Neuronal stem cell (in vitro differentiated cells): ENCODE data around the gene CMTR2.
"Not testable (repeated sequence)": the region's sequence is repeated elsewhere in the genome, so short reads cannot be mapped to it uniquely, and the experiment has no call there.

ENCODE experiments used
- DNase-seq: peaks from one replicate; pipeline ENCODE4 v3.0.0-alpha.2; 2013; ENCODE audit warnings: low spot score
- H2AFZ ChIP-seq: one replicate; pipeline ENCODE4 v1.6.1; 2013; ENCODE audit warnings: mild to moderate bottlenecking, low read length, inconsistent platforms
- H2AK5ac ChIP-seq: 2 replicates; pipeline ENCODE4 v1.6.1; 2013; ENCODE audit warnings: low read depth, mild to moderate bottlenecking, inconsistent platforms, low read length, moderate library complexity, mixed read lengths
- H2BK120ac ChIP-seq: 2 replicates; pipeline ENCODE4 v1.6.1; 2013; ENCODE audit warnings: low read depth, mild to moderate bottlenecking, inconsistent platforms, low read length, moderate library complexity, mixed read lengths
- H2BK12ac ChIP-seq: one replicate; pipeline ENCODE4 v1.6.1; 2013; ENCODE audit warnings: low read length, inconsistent platforms
- H2BK15ac ChIP-seq: 2 replicates; pipeline ENCODE4 v1.6.1; 2013; ENCODE audit warnings: mild to moderate bottlenecking, low read length, inconsistent platforms, mixed read lengths
- H2BK5ac ChIP-seq: one replicate; pipeline ENCODE4 v1.6.1; 2013; ENCODE audit warnings: inconsistent platforms, mild to moderate bottlenecking, low read length, moderate library complexity
- H3K14ac ChIP-seq: one replicate; pipeline ENCODE4 v1.6.1; 2013; ENCODE audit warnings: low read length, inconsistent platforms
- H3K18ac ChIP-seq: 2 replicates; pipeline ENCODE4 v1.6.1; 2013; ENCODE audit warnings: low read length, inconsistent platforms
- H3K23ac ChIP-seq: 2 replicates; pipeline ENCODE4 v1.6.1; 2013; ENCODE audit warnings: low read depth, mild to moderate bottlenecking, mixed read lengths, low read length, inconsistent platforms; ENCODE audit not compliant: poor library complexity
- H3K27ac ChIP-seq: replicated peaks from 3 replicates; pipeline ENCODE4 v1.5.1; 2013; ENCODE audit warnings: low read length, inconsistent platforms
- H3K27me3 ChIP-seq, 3 experiments: 2 replicates each; pipeline ENCODE4 v1.6.1; 2013; ENCODE audit warnings: low read length in 3 of 3, mild to moderate bottlenecking in 2 of 3, inconsistent platforms in 1 of 3, low read depth in 1 of 3, mixed read lengths in 1 of 3, moderate library complexity in 1 of 3; ENCODE audit not compliant: control insufficient read depth in 3 of 3, insufficient read depth in 3 of 3
- H3K36me3 ChIP-seq, 2 donors: replicated peaks in 1 of 2; 2 replicates each; pipeline ENCODE4 v1.6.1; 2013; ENCODE audit warnings: low read length in 2 of 2; ENCODE audit not compliant: control insufficient read depth in 2 of 2, insufficient read depth in 2 of 2
- H3K4ac ChIP-seq: 2 replicates; pipeline ENCODE4 v1.6.1; 2013; ENCODE audit warnings: inconsistent platforms, mild to moderate bottlenecking, low read length, moderate library complexity
- H3K4me1 ChIP-seq, 2 donors: 1 replicate in 1 of 2; 2 replicates in 1 of 2; pipeline ENCODE4 v1.6.1; 2013; ENCODE audit warnings: low read length in 2 of 2, low read depth in 1 of 2; ENCODE audit not compliant: control insufficient read depth in 2 of 2, insufficient read depth in 1 of 2
- H3K4me2 ChIP-seq: one replicate; pipeline ENCODE4 v1.6.1; 2013; ENCODE audit warnings: mild to moderate bottlenecking, low read length, inconsistent platforms; ENCODE audit not compliant: insufficient read depth, poor library complexity, severe bottlenecking
- H3K4me3 ChIP-seq, 2 donors: 2 replicates each; pipeline ENCODE4 v1.5.1; 2013; ENCODE audit warnings: low read length in 2 of 2, mild to moderate bottlenecking in 2 of 2, inconsistent platforms in 1 of 2, moderate library complexity in 1 of 2
- H3K79me1 ChIP-seq: one replicate; pipeline ENCODE4 v1.6.1; 2013; ENCODE audit warnings: low read depth, mild to moderate bottlenecking, inconsistent platforms, low read length, moderate library complexity
- H3K9ac ChIP-seq: one replicate; pipeline ENCODE4 v1.6.1; 2013; ENCODE audit warnings: mild to moderate bottlenecking, low read depth, low read length, inconsistent platforms; ENCODE audit not compliant: poor library complexity
- H3K9me3 ChIP-seq, 2 donors: replicated peaks in 1 of 2; 2 replicates each; pipeline versions ENCODE3 to v1.6.1; 2013; ENCODE audit warnings: low read length in 2 of 2, mild to moderate bottlenecking in 2 of 2, inconsistent platforms in 1 of 2, low read depth in 1 of 2, mixed read lengths in 1 of 2, moderate library complexity in 1 of 2; ENCODE audit not compliant: control insufficient read depth in 2 of 2, insufficient read depth in 1 of 2
- H4K8ac ChIP-seq: one replicate; pipeline ENCODE4 v1.6.1; 2013; ENCODE audit warnings: low read depth, mild to moderate bottlenecking, inconsistent platforms, low read length, moderate library complexity
- H4K91ac ChIP-seq: one replicate; pipeline ENCODE4 v1.6.1; 2013; ENCODE audit warnings: low read length, low read depth, mild to moderate bottlenecking, inconsistent platforms; ENCODE audit not compliant: poor library complexity
- WGBS, 2 donors: extraction: QIAGEN DNeasy Blood & Tissue Kit; methylation state at CpG; one replicate each; pipeline ENCODE4 v1.1.7; 2013; ENCODE audit warnings: missing lambda C conversion rate in 2 of 2, mixed read lengths in 1 of 2; ENCODE audit not compliant: insufficient read length in 2 of 2, insufficient replicate concordance in 1 of 2; ENCODE audit errors: extremely low coverage in 2 of 2; 5-methylcytosine and 5-hydroxymethylcytosine counted together

The CMTR2 gene

GRCh38 chr16:71296584-71297340, 7.6 kb upstream of the CMTR2 start:
- no peak overlapping the region for H3K18ac ChIP-seq
- no peaks in the 10 kb centered on the region for H3K36me3 ChIP-seq
- no peak overlapping the region for H3K4me2 ChIP-seq
- no CpG with 5 or more reads among the region's 3 CpGs for WGBS, 2 donors
- no peaks in the 10 kb centered on the region for H3K4me1 ChIP-seq
- H3K14ac ChIP-seq: no peak overlapping the region
- H3K4ac ChIP-seq: no peak overlapping the region
- no peak overlapping the region for H2BK15ac ChIP-seq
- no peak overlapping the region for H2BK12ac ChIP-seq
- no peak overlapping the region for H4K91ac ChIP-seq
- no peak overlapping the region for H3K23ac ChIP-seq
- no peak overlapping the region for H2AFZ ChIP-seq
- no peak overlapping the region for H2AK5ac ChIP-seq
- DNase-seq: no peak
- no peak overlapping the region for H3K27ac ChIP-seq
- H3K9ac ChIP-seq: no peak overlapping the region
- no peak overlapping the region for H4K8ac ChIP-seq
- H2BK5ac ChIP-seq: no peak overlapping the region
- H2BK120ac ChIP-seq: no peak overlapping the region
- H3K27me3 ChIP-seq: peaks cover 0 to 6% (median 0%) of the 10 kb centered on the region in 3 experiments
- H3K4me3 ChIP-seq: no peak overlapping the region
- no peaks in the 10 kb centered on the region for H3K79me1 ChIP-seq
- peaks cover 0 to 3% of the 10 kb centered on the region in 2 donors for H3K9me3 ChIP-seq

DNA sequence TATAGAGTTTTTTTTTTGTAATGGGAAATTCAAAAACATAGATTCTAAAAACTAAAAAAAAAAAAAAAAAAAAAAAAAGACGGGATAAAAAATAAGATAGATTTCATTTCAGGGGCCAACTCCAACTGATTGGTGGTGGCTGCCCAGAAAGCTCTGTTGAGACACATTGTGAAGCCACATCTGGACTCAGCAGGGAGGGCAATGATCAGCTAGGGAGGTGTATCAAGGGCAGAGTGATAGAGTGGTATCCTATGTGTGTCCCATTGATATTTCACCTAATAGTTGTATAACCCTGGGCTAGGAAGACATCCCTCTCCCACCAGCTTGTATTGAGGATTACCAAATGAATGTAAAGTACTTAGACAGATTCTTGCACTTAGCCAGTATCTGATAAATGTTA, 6.7 kb upstream of the CMTR2 start:
- Histone ChIP-seq H3K27ac (no peak overlapping the region), H2AFZ (no peak overlapping the region), H3K4ac (no peak overlapping the region), H2AK5ac (no peak overlapping the region), H3K36me3 (no peaks in the 10 kb centered on the region), H4K91ac (no peak overlapping the region), H3K79me1 (no peaks in the 10 kb centered on the region), H2BK15ac (no peak overlapping the region), H3K4me1 (no peaks in the 10 kb centered on the region), H3K18ac (no peak overlapping the region), H3K14ac (no peak overlapping the region), H2BK12ac (no peak overlapping the region), H2BK120ac (no peak overlapping the region), H2BK5ac (no peak overlapping the region), H3K9ac (no peak overlapping the region), H3K4me3 (no peak overlapping the region), H3K4me2 (no peak overlapping the region), H3K27me3 (no peaks in the 10 kb centered on the region), H3K9me3 (peaks cover 0 to 3% of the 10 kb centered on the region in 2 donors), H4K8ac (no peak overlapping the region), H3K23ac (no peak overlapping the region)
- DNase-seq: no peak
- no CpG with 5 or more reads among the region's 1 CpG for WGBS, 2 donors

DNA sequence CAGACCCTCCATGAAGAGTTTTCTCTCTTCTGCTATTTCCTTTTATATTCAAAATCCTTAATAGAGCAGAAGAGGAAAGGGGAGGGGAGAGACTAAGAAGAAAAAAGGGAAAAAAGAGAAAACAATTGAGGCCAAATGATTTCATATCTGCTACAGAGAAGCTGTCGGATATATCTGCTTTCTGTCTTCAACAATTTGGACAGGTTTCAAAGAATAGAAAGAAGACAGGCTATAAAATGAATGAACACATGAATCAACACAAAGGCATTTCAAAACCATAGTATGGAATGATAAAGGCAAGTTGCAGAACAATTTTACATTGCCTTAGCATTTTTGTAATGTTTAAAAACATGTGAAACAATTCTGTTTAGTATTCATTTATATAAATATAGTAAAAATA, 4.7 kb upstream of the CMTR2 start:
- no peak overlapping the region for H3K4me3 ChIP-seq
- no peak overlapping the region for H2BK5ac ChIP-seq
- H3K23ac ChIP-seq: no peak overlapping the region
- no peak overlapping the region for H3K4me2 ChIP-seq
- H3K4ac ChIP-seq: no peak overlapping the region
- H3K9me3 ChIP-seq: peaks cover 0 to 3% of the 10 kb centered on the region in 2 donors
- peaks cover 0 to under 1% of the 10 kb centered on the region in 2 donors for H3K4me1 ChIP-seq
- no peak overlapping the region for H2AK5ac ChIP-seq
- H3K79me1 ChIP-seq: no peaks in the 10 kb centered on the region
- H3K27me3 ChIP-seq: no peaks in the 10 kb centered on the region
- H2BK120ac ChIP-seq: no peak overlapping the region
- H3K14ac ChIP-seq: no peak overlapping the region
- H4K8ac ChIP-seq: no peak overlapping the region
- no peak overlapping the region for H2BK15ac ChIP-seq
- DNase-seq: no peak
- no CpG with 5 or more reads among the region's 1 CpG for WGBS, 2 donors
- H3K9ac ChIP-seq: no peak overlapping the region
- no peak overlapping the region for H2BK12ac ChIP-seq
- no peak overlapping the region for H3K27ac ChIP-seq
- no peak overlapping the region for H4K91ac ChIP-seq
- H2AFZ ChIP-seq: no peak overlapping the region
- no peaks in the 10 kb centered on the region for H3K36me3 ChIP-seq
- no peak overlapping the region for H3K18ac ChIP-seq

- not testable (repeated sequence) for H2BK5ac ChIP-seq, H3K4me3 ChIP-seq, H3K27me3 ChIP-seq, H3K18ac ChIP-seq, H3K9me3 ChIP-seq, H3K4ac ChIP-seq, H3K36me3 ChIP-seq, H3K4me2 ChIP-seq, H4K91ac ChIP-seq, H3K23ac ChIP-seq, H2BK120ac ChIP-seq, H3K14ac ChIP-seq, H3K4me1 ChIP-seq, H2BK12ac ChIP-seq, H4K8ac ChIP-seq, DNase-seq, H3K9ac ChIP-seq, H3K27ac ChIP-seq, H3K79me1 ChIP-seq, H2AFZ ChIP-seq, H2BK15ac ChIP-seq, H2AK5ac ChIP-seq
- WGBS, 2 donors: no CpG with 5 or more reads among the region's 3 CpGs
These were observed 2.9 kb upstream of the CMTR2 start for GRCh38 chr16:71292095-71292494.
